NB4 (cell line): ENCODE measurements around the gene GAB2.
"Not testable (repeated sequence)": the region's sequence is repeated elsewhere in the genome, so short reads cannot be mapped to it uniquely, and the experiment has no call there.

Source experiments
- DNase-seq: peaks from one replicate; pipeline ENCODE4 v3.0.0; 2010; ENCODE audit warnings: low read depth
- H3K4me3 ChIP-seq: one replicate; pipeline ENCODE4 v1.5.1; 2011; ENCODE audit warnings: mild to moderate bottlenecking, low read depth, low read length, moderate library complexity
- MYC ChIP-seq: IDR thresholded peaks from 2 replicates; pipeline ENCODE4 v1.6.1; 2011; ENCODE audit warnings: low read depth, low read length
- POLR2A ChIP-seq: IDR thresholded peaks from 2 replicates; pipeline ENCODE4 v1.6.1; 2011; ENCODE audit warnings: mild to moderate bottlenecking; ENCODE audit not compliant: insufficient read length; ENCODE audit errors: extremely low read depth
- TF ChIP-seq, protein P1 (sequence below): IDR thresholded peaks from 2 replicates; pipeline ENCODE4 v1.6.1; 2011; ENCODE audit warnings: low read depth, low read length
- TF ChIP-seq, protein P2 (sequence below): IDR thresholded peaks from one replicate; pipeline ENCODE4 v1.5.1; 2012; ENCODE audit warnings: low read depth, low read length

The GAB2 gene

DNA sequence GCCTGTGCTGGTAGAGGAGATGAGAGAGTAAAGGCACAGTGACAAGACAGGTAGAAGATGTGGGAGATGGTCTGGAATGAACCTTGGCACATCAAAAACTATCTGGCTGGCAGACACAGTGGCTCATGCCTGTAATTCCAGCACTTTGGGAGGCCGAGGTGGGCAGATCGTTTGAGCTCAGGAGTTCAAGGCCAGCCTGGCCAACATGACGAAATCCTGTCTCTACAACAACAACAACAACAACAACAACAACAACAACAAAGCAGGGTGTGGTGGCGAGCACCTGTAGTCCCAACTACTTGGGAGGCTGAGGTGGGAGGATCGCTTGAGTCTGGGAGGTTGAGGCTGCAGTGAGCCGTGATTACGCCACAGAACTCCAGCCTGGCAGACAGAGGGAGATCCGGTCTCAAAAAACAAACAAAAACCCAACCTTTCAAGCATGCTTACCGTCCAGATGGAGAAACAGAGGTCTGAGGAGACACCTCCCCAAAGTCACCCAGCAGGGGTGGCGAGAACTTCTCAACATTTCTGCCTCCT lies 240.9 kb downstream of the GAB2 start:
- no peak for DNase-seq
- H3K4me3 ChIP-seq, result no peak overlapping the region
- no peak for TF ChIP-seq POLR2A
- TF ChIP-seq MYC, result no peak
- TF ChIP-seq, protein P1, sequence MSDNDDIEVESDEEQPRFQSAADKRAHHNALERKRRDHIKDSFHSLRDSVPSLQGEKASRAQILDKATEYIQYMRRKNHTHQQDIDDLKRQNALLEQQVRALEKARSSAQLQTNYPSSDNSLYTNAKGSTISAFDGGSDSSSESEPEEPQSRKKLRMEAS, result no peak
- TF ChIP-seq, protein P2, sequence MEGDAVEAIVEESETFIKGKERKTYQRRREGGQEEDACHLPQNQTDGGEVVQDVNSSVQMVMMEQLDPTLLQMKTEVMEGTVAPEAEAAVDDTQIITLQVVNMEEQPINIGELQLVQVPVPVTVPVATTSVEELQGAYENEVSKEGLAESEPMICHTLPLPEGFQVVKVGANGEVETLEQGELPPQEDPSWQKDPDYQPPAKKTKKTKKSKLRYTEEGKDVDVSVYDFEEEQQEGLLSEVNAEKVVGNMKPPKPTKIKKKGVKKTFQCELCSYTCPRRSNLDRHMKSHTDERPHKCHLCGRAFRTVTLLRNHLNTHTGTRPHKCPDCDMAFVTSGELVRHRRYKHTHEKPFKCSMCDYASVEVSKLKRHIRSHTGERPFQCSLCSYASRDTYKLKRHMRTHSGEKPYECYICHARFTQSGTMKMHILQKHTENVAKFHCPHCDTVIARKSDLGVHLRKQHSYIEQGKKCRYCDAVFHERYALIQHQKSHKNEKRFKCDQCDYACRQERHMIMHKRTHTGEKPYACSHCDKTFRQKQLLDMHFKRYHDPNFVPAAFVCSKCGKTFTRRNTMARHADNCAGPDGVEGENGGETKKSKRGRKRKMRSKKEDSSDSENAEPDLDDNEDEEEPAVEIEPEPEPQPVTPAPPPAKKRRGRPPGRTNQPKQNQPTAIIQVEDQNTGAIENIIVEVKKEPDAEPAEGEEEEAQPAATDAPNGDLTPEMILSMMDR, result no peak

DNA sequence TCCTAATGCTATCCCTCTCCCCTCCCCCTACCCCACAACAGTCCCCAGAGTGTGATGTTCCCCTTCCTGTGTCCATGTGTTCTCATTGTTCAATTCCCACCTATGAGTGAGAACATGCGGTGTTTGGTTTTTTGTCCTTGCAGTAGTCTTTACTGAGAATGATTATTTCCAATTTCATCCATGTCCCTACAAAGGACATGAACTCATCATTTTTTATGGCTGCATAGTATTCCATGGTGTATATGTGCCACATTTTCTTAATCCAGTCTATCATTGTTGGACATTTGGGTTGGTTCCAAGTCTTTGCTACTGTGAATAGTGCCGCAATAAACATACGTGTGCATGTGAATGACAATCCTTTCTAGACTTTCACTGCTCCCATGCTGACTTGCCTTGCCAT lies 241.8 kb downstream of the GAB2 start:
- H3K4me3 ChIP-seq, result not testable (repeated sequence)

DNA sequence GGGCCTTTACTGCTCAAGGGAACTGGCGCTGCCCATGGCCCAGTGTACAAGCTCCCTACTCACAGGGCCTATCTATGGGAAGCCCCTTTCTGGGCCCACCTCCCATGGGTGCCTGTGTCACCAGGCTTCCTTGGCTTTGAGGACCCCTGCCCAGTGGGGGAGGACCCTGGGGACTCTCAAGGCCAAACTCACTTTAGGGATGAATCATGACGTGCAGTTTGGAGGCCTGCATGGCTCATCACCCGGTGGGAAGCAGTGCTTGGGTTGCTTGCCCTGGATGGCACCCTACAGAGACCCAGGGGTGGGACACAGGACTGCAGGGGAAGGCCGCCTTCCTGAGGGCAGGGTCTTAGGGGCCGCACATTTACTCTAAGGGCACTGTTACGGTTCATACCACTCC lies 245.7 kb downstream of the GAB2 start:
- TF ChIP-seq POLR2A (no peak), MYC (no peak)
- TF ChIP-seq, protein P2, result no peak
- TF ChIP-seq, protein P1, result no peak
- DNase-seq, result no peak

More for the DNA sequence above, 241.8 kb downstream of the GAB2 start:
- DNase-seq, result not testable (repeated sequence)

DNA sequence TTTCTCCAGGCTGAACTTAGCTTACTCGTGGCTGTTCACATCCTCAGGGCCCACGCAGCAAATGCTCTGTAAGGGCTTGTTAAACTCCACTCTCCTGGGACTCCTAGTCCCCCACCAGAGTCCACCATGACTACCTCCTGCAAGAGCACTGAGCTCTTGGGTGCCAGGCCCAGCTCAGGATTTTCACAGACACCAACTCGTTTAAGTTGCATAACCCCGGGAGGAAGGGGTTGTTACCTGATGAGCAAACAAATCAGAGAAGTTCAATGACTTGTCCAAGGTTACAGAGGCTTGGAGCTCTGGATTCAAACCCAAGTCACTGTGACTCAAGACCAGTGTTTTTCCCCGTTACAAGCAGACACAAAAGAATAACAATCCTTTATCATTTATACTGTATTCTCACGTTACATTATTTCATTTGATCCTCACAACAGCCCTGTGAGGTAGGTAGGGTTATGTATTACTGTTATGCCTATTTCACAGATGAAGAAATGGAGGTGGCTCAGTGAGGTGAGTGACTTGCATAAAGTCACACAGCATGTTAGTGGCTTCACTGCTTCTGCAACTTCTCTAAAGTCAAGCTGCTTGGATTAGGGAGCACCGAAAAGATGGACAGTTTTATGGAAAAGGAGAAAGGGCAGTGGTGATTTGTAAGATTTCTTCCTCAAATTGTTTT lies 246.6 kb downstream of the GAB2 start:
- no peak for DNase-seq
- TF ChIP-seq, protein P2, result no peak
- TF ChIP-seq, protein P1, result no peak
- TF ChIP-seq POLR2A (no peak), MYC (no peak)
- H3K4me3 ChIP-seq, result no peak overlapping the region

More for the DNA sequence above, 245.7 kb downstream of the GAB2 start:
- no peak overlapping the region for H3K4me3 ChIP-seq

DNA sequence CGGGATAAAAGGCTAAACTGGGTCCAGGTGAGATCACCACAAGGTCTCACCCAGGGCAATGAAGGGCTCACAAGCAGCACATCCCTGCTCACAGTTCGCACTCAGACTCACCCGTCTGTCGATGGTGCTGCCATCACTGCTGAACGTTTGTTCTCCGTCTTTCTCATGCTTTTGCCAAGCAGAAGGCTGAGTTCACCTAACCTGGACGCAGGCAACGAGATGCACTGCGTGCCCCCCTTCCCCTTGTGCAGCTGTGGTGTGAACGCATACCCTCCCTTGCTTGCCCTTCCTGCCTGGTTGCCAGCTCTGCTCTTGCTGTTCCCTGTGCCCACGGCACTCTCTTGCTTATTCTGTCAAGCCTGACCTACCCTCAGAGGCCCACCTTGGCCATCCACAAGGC lies 247.2 kb downstream of the GAB2 start:
- TF ChIP-seq, protein P2, result no peak
- TF ChIP-seq MYC (no peak), POLR2A (no peak)
- TF ChIP-seq, protein P1, result no peak
- no peak for DNase-seq
- no peak overlapping the region for H3K4me3 ChIP-seq

DNA sequence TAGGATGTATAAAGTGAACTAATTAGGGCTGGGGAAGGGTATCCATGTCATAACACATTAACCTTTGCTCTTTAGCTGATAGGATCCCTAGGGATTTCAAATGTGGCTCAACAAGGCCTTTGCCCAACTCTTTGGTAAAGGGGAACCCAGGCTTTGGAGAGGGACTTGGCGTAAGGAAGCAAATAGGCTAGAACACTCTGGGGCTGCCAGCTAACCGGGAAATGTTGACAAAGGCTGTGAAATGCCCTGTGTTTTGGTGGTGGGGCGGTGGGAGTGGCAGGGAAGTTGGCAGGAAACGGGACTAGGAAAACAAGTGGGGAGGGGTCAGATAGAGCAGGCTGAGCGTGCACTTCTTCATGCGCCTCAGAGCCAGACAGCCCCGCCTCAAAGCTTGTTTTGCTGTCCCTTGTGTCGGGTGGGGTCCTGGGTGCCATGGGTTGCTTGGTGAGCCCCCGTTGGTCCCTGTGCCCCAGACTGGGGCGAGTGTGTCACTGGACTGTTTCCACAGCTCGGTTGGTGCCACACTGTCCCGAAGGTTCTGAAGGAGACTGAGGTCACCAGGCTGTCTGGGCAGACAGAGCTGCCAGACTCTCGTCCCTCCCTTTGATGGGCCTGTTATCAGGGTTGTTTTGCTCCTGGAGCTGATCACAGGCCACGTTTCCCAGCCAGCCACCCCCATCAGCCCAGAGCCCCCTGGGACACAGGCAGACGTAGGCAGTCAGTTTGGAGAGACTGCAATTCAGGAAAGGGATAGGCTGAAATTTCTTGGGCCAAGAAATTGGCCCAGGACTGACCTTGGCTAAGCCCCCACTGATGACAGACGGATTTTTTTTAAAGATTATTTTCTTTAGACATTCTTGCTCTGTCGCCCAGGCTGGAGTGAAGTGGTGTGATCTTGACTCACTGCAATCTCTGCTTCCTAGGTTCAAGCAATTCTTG lies 248.8 kb downstream of the GAB2 start:
- no peak for TF ChIP-seq MYC
- DNase-seq, result peak; percentile 35
- no peak overlapping the region for H3K4me3 ChIP-seq
